Fibroblast of the conjunctiva (primary cell): ENCODE results near the gene ASPG.

Experiments
- DNase-seq: peaks from one replicate; pipeline ENCODE4 v3.0.0-alpha.2; 2010; ENCODE audit warnings: low read depth

Gene ASPG

DNA sequence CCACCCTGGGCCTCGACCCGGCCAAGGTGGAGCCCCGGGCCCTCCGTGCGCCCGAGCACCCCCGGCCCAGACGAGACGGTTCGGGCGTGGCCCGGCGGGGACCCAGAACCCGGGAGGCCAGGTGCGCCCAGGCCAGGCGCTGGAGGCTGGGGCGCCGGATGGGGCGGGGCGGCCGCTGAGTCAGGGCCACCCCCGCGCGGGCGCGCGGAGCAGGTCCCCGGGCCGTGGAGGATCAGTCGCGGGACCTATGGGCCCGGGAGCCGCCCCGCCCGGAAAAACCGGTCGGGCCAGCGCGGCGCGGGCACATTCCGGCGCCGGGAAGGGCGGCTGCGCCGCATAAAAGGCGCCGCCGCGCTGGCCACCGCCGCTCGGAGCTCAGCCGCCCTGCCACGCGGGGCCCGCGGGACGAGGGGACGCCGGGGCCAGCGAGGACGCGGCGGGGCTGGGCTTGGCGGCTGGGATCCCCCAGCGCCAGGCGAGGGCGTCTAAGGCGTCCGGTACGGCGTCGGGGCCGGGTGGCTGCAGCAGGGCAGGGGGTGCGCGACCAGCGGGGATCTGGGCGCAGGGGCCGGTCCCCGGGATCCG lies 31.3 kb downstream of the ASPG start:
- no peak for DNase-seq

GRCh38 chr14:104117341-104118005 lies 32.0 kb downstream of the ASPG start:
- DNase-seq: no peak

- DNase-seq: no peak
Measured at GRCh38 chr14:104118006-104118844, 32.7 kb downstream of the ASPG start.

GRCh38 chr14:104119119-104119487 lies 33.6 kb downstream of the ASPG start:
- DNase-seq: no peak

DNA sequence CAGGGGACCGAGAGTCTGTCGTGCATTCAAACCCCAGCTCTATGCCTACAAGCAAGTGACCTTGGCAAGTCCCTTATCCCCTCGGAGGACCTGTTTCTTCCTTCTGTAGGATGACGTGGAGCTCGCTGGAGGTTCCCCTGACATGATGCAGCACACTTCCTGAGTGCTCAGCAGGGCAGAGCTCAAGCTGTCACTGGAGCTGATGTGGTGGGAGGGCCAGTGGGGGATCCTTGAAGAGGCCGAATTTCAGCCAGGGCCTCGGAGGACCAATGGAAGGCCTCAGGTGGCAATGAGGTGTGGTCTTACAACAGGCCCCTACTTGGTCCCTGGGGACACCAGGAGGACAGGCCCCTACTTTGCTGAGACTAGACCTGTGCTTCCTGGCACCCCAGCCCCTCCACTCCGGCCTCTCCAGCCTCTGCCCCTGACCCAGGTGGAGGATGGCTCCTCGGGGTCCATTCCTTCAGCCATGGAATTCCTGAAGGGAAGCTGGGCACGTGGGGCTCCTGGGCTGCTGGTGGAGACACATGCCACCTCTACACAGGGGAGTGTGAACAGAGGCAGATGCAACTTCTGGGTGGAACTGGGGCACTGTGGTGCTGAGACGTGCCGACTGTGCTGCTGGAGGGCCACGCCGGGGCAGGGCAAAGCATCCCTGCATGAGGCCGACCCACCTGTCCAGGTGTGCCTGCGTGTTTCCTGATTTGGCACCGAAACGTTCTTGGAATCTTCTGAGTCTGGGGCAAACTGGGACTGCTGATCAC lies 34.2 kb downstream of the ASPG start:
- no peak for DNase-seq

GRCh38 chr14:104120281-104120741 lies 34.8 kb downstream of the ASPG start:
- DNase-seq: no peak

GRCh38 chr14:104121142-104121541 lies 35.6 kb downstream of the ASPG start:
- DNase-seq: no peak

DNA sequence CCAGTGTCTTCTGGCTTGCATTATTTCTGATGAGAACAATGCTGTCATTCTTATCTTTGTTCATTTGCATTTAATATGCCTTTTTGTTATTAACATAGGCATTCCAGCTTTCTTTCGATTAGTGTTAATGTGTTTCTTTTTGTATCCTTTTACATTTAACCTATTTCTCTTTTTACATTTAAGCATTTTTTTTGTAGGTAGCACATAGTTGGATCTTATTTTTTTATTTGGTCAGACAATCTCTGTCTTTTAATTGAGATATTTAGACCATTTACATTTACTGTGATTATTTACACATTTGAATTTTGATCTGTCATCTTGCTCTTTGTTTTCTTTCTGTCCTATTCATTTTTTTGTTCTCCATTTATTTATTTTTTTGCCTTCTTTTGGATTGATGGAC lies 38.4 kb downstream of the ASPG start:
- DNase-seq: no peak

DNA sequence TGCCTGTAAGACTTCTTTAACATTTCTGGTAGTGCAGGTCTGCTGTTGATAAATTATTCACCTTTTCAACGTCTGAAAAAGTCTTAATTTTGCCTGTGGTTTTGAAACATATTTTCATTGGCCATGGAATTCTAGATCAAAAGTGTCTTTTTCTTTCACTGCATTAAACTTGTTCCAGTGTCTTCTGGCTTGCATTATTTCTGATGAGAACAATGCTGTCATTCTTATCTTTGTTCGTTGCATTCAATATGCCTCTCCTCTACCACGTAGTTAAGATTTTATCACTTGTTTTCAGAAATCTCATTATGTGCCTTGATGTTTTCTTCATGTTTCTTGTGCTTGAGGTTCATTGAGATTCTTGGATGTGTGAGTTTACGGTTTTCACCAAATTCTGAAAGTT lies 39.5 kb downstream of the ASPG start:
- DNase-seq: no peak

DNA sequence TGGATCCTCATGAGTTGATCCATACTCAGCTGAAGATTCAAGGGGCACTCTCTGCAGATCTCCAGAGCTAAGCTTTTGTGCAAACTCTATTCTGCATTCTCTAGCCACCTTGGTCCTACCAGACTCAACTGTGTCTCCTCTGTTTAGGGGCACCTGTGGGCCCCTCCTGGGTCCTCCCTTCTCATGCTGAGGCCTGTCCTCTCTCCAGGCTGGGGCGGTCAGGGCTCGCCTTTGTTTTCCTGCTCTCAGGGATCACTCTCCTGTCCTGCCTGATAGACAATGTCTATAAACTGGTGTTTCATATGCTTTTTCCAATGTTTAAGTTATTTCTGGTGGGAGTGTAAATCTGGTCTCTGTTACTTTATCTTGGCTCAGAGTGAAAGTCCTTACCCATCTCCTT lies 41.3 kb downstream of the ASPG start:
- DNase-seq: no peak

DNA sequence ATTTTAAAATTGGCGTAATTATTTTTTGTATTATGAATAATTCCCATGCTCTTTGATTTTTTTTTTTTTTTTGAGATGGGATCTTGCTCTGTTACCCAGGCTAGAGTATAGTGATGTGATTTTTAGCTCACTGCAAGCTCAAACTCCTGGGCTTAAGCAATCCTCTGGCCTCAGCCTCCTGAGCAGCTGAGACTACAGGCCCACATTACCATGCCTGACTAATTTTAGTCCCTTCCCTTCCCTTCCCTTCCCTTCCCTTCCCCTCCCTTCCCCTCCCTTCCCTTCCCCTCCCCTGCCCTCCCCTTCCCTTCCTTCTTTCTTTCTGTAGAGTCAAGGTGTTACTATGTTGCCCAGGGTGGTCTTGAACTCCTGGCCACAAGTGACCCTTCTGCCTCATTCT lies 43.5 kb downstream of the ASPG start:
- no peak for DNase-seq

DNA sequence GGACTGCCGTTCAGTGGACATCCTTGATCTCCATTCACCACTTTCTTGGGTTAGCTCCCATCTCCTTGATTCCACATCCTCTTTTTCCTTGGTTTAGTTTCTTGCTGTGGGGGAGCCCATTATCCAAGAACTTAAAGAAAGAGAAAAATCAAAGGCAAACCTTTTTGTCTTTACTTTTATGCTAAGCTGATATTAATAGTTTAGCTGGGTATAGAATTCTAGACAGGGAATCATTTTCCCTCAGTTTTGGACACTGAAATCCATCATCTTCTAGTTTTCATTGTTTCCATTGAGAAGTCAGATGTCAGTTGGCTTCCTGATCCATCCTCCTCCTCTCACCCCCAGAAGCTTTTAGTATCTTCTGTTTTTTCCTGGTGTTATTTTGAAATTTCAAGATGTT lies 44.1 kb downstream of the ASPG start:
- no peak for DNase-seq

GRCh38 chr14:104130974-104131651 lies 45.6 kb downstream of the ASPG start:
- DNase-seq: no peak

DNA sequence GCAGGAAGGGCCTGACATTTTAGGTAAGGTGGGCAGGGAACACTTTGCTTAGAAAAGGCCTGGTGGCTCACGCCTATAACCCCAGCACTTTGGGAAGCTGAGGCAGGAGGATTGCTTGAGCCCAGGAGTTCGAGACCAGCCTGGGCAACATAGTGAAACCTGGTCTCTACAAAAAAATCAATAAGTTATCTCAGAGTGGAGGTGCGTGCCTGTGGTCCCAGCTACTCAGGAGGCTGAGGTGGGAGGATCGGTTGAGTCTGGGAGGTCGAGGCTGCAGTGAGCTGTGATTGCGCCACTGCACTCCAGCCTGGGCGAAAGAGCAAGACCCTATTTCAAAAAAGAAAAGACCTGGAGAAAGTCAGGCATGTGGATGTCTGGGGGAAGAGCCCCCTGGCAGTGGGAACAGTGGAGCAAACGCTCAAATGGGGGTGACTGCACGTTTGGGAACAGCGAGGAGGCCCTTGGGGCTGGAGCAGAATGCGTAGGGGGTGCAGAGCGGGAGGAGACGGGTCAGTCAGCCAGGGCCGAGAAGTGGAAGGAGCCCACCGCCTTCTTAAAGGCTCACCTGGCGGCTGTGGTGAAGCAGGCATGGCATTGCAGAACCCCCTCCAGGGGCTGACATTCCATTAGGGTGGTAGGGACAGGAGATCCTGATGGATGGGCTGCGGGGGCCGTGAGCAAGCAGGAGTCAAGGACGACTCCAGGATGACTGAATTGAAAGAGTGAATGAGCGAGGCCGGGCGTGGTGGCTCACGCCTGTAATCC lies 46.6 kb downstream of the ASPG start:
- no peak for DNase-seq

GRCh38 chr14:104132981-104133380 lies 47.5 kb downstream of the ASPG start:
- no peak for DNase-seq

GRCh38 chr14:104133496-104133895 lies 48.0 kb downstream of the ASPG start:
- DNase-seq: no peak

GRCh38 chr14:104134061-104134965 lies 48.8 kb downstream of the ASPG start:
- DNase-seq: no peak

DNA sequence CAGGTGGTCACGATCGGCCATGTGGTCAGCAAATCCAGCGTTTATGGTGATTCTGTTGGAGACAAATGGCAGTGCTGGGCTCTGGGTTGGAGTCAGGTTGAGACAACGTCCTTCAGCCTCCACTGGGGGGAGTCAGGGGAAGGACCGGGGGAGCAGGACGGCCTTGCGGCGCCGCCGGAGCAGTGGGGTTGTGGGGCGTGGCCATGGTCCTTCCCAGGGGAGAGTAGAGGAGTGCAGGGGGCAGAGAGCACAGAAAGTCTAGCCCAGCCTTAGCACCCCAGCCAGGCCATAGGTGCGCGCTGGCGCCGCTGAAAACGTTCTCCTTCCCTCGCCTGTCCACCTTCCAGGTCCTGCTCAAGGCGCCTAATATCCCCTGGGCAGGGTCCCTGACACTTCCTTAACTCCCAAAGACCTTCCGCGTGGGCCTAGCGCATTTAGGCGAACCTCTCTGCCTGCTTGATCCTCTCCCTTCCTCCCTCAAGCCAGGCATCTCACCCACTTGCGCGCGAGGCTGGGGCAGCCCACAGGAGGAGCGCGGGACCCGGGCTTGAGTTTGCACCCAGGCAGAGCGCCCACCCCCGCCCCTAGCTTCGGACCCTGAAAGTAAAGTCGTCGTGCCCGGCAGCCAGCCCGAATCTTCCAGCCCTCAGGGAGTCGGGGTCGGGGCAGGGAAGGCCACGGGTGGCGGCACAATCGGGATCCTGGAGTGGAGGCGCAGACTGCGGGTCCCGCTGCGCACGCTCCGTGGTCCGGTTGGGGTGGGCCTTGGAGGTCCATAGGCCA lies 49.8 kb downstream of the ASPG start:
- no peak for DNase-seq

DNA sequence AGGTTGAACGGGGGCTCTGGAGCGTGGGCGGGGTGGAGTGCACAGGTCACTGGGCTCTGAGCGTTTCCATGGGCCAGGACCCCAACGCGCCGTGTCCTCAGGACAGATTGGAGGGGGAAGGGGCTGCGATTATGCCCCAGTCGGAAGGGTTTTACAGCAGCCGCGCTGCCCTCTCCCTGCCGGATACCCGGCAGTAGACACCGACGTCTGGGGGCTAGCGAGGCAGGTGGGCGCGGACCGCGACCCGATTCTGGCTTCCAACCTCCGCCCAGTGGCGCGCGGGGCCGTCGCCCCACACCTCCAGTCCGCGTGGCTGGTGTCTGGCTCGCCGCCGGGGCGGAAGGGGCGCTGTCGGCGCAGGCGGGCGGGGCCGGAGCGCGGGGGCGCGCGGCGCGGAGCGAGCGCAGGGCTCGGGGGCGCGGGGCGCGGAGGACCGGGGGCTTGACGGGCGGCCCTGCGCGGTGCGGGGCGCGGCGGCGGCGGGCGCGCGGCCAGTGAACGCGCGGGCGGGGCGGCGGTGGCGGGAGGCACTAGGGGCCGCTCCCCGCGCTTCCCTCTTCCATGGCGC lies 50.5 kb downstream of the ASPG start:
- no peak for DNase-seq
